Testis (tissue), 3 donors: ENCODE measurements around the gene SARM1. TPM values are rescaled to one million over a fixed set of nuclear protein-coding genes. Genes with fewer than 3 reads are reported as not detected.
A peak's percentile ranks its signal among the peaks of the same experiment; 100 is the strongest.

Source experiments
- DNase-seq: peaks from one replicate; pipeline ENCODE4 v3.0.0-alpha.2; 2019
- H3K27ac ChIP-seq, 2 donors: fragments of 200-600 bp; sonication (generic); one replicate each; pipeline ENCODE4 v1.5.1; 2019
- H3K27me3 ChIP-seq: fragments of 200-600 bp; sonication (generic); one replicate; pipeline ENCODE4 v1.5.1; 2019
- H3K36me3 ChIP-seq: fragments of 200-600 bp; sonication (generic); one replicate; pipeline ENCODE4 v1.5.1; 2017; ENCODE audit warnings: low read depth; ENCODE audit errors: missing control alignments
- H3K4me1 ChIP-seq: fragments of 200-600 bp; sonication (generic); one replicate; pipeline ENCODE4 v1.5.1; 2019
- H3K4me3 ChIP-seq, 2 donors: fragments of 200-600 bp; sonication (generic); one replicate each; pipeline ENCODE4 v1.5.1; 2017 to 2019
- H3K9me3 ChIP-seq: fragments of 200-600 bp; sonication (generic); one replicate; pipeline ENCODE4 v1.5.1; 2017
- POLR2A ChIP-seq: fragments of 450-650 bp; IDR thresholded peaks from one replicate; pipeline ENCODE4 v1.6.1; 2017; ENCODE audit warnings: antibody characterized with exemption, mild to moderate bottlenecking, moderate library complexity
- WGBS, 2 donors: methylation state at CpG; one replicate each; pipeline ENCODE4 v1.1.5; 2018; 5-methylcytosine and 5-hydroxymethylcytosine counted together
- intact Hi-C: fragments of 100-400 bp; cut with DNase I; formaldehyde crosslinking; loops from one replicate; pipeline ENCODE4 v1.15.1; 2023; ENCODE audit warnings: low total_unique reads
- polyA plus RNA-seq: library from polyadenylated mRNA; stranded (reverse); fragments of 350-450 nt; fragmentation: Illumina TruSeq; extraction: RNeasy Lipid Tissue Mini Kit (QIAGEN cat#74804); gene quantifications from one replicate; pipeline ENCODE4 v1.2.3, GENCODE V29; 2014; ENCODE audit warnings: low read depth, low replicate concordance; ENCODE audit not compliant: insufficient read depth
- total RNA-seq, 2 donors: library from RNA; depleted of rRNA; stranded (reverse); fragments of >200 nt; gene quantifications; one replicate each; pipeline ENCODE4 v1.2.3, GENCODE V29; 2016
- TF ChIP-seq, protein P1 (sequence below), 3 experiments: fragments of 450-650 bp in 2 of 3; fragments of 200-600 bp in 1 of 3; sonication (generic) in 1 of 3; IDR thresholded peaks; one replicate each; pipeline ENCODE4 v1.5.1; 2016 to 2019; ENCODE audit warnings: antibody characterized with exemption in 3 of 3, mild to moderate bottlenecking in 2 of 3, moderate library complexity in 1 of 3

SARM1 gene
- total and polyA plus RNA-seq, 3 donors from 2014 or later, result 6.6 to 19.9 (median 18.6) TPM

DNA sequence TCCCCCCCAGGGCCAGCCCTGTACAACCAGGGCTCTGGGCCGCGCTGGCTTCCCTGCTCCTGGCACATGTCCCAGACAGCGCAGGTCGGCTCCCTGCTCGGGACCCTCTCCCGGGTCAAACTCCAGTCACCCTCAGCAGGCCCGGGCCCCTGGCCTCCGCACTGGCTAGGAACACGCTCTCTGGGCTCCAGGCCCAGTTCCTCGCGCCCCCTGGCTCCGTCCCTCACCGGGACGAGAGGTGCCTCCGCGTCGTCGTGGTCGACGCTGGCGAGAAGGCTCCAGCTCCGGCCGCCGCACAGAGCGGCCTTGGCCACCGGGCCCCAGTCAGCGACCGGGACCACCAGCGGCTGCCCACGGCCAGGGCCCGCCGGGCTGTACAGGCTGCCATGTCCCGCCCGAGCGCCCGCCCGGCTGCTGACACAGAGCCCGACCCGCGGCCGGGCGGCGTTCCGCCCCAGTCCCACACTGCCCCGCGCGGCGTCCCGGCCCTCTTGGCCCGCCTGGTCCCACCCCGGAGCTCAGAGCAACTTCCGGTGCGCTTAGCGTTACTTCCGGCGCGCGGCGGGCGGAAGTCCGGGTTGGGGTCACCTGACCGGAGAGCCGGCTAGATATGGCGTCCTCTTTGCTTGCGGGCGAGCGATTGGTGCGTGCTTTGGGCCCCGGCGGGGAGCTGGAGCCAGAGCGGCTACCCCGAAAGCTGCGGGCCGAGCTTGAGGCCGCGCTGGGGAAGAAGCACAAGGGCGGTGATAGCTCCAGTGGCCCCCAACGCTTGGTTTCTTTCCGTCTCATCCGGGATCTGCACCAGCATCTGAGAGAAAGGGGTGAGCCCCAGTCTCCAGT, 14.2 kb upstream of the SARM1 start, which contains the start of gene POLDIP2:
POLDIP2 (minus strand) TSS at position 467 of the 840 bp plus-strand sequence; CDS start at position 388, 79 bp downstream.
- WGBS, 2 donors, result 0% methylated on average over 15 to 56 of the region's 80 CpGs
- H3K36me3 ChIP-seq, result no peaks in the 10 kb centered on the region
- no peaks in the 10 kb centered on the region for H3K9me3 ChIP-seq
- H3K4me1 ChIP-seq, result peaks cover 14% of the 10 kb centered on the region
- H3K27ac ChIP-seq, result peak within 1 kb of the TSS; percentile 81 to 86
- intact Hi-C loops, result no loop called here
- no peaks in the 10 kb centered on the region for H3K27me3 ChIP-seq
- DNase-seq, result peak; percentile 94
- peak within 1 kb of the TSS; percentile 100 for H3K4me3 ChIP-seq
- TF ChIP-seq, protein P1, sequence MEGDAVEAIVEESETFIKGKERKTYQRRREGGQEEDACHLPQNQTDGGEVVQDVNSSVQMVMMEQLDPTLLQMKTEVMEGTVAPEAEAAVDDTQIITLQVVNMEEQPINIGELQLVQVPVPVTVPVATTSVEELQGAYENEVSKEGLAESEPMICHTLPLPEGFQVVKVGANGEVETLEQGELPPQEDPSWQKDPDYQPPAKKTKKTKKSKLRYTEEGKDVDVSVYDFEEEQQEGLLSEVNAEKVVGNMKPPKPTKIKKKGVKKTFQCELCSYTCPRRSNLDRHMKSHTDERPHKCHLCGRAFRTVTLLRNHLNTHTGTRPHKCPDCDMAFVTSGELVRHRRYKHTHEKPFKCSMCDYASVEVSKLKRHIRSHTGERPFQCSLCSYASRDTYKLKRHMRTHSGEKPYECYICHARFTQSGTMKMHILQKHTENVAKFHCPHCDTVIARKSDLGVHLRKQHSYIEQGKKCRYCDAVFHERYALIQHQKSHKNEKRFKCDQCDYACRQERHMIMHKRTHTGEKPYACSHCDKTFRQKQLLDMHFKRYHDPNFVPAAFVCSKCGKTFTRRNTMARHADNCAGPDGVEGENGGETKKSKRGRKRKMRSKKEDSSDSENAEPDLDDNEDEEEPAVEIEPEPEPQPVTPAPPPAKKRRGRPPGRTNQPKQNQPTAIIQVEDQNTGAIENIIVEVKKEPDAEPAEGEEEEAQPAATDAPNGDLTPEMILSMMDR (IDR thresholded peaks at IDR 0.05), result no peak
- TF ChIP-seq POLR2A, result peak; percentile 8

DNA sequence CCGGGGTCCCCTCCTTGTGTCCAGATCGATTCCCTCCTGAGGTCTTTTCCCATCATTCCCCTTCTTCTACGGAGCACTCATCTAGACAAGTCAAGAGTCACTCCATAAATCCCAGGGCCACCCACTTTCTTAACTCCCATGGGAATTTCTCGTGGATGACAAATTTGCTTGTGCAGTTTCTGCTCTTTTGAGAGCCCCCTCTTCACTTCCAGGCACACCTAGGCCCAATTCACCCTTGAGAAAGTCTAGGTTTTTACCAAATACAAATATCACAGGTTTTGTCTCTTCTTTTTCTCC, 13.6 kb upstream of the SARM1 start:
- intact Hi-C loops, result no loop called here

DNA sequence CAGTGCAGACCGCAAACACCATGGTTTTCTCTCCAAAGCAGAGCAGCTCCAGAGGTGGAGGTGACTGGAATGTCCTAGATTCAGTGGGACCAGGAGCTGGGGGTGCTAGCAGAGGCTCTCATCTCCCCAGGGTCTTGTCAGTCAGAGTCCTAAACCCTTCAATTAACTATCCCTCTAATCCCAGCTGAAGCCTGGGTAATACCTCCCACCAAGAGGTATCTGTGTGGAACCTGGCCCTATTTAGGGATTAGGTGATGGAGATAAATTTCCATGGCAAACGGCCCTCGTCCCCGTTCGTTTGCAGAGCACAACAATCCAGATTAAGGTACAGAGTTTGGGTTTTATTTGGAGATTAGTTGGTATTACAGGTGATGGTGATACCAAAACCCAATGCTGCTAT, 8.3 kb upstream of the SARM1 start:
- intact Hi-C loops, result no loop called here
- WGBS, 2 donors, result 73 to 87% methylated on average over 5 of the region's 5 CpGs
- TF ChIP-seq POLR2A, result no peak
- TF ChIP-seq, protein P1 (IDR thresholded peaks at IDR 0.05), result no peak
- H3K27me3 ChIP-seq, result no peaks in the 10 kb centered on the region
- no peak overlapping the region for H3K27ac ChIP-seq
- H3K36me3 ChIP-seq, result no peaks in the 10 kb centered on the region
- DNase-seq, result no peak
- no peaks in the 10 kb centered on the region for H3K9me3 ChIP-seq
- H3K4me1 ChIP-seq, result peaks cover 6% of the 10 kb centered on the region
- H3K4me3 ChIP-seq, result no peak overlapping the region

More for the DNA sequence above, 13.6 kb upstream of the SARM1 start:
- 2 to 4% methylated on average over 4 of the region's 4 CpGs for WGBS, 2 donors
- TF ChIP-seq POLR2A, result no peak
- TF ChIP-seq, protein P1 (IDR thresholded peaks at IDR 0.05), result no peak
- DNase-seq, result no peak
- H3K27ac ChIP-seq, result peak overlapping the region; percentile 81 to 86
- H3K36me3 ChIP-seq, result no peaks in the 10 kb centered on the region
- H3K27me3 ChIP-seq, result no peaks in the 10 kb centered on the region
- H3K4me1 ChIP-seq, result peaks cover 14% of the 10 kb centered on the region
- peak overlapping the region; percentile 100 for H3K4me3 ChIP-seq
- H3K9me3 ChIP-seq, result no peaks in the 10 kb centered on the region

DNA sequence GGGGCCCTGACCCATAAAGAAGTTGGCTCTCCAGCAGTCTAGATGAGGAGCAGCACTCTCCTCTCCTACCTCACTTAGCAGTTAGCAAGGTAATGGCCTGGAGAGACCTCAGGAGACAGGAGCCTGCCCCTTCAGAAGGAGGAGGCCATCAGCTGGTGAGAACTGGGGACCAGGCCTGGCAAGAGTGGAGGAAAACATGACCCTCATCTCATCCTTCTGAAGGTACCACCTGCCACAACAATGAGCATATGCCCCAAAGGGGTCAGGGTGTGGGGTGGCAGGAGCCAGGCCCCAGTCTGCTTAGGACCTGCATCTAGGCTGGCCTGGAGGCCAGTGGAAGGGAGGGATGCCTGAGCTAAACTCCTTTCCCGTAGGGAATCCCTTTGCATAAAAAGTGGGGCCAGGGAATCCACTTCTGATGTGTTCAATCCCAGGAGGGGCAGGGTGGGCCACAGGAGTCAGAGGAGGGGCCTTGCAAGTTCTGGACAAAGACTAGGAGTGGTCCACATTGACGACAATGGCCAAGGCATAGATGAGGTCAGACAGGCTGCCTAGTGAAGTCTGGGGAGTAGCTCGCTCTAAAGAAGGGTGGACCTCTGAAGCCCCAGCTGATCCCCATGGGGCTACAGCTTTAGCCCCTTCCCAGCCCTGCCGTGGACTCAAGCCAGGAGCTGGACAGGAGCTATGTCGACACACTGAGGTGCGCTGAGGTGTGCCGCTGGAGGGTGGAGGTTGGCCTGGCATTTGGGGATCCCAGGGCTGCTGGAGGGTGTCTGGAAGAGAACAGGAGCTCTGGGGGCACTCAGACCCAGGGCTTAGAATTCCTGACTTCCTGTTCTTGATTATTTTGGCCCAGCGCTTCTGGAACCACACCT, 7.5 kb upstream of the SARM1 start:
- TF ChIP-seq, protein P1 (IDR thresholded peaks at IDR 0.05), result no peak
- TF ChIP-seq POLR2A, result no peak

More for the DNA sequence above, 7.5 kb upstream of the SARM1 start:
- Histone ChIP-seq H3K4me1 (no peaks in the 10 kb centered on the region), H3K36me3 (no peaks in the 10 kb centered on the region), H3K27ac (no peak overlapping the region), H3K4me3 (no peak overlapping the region), H3K9me3 (no peaks in the 10 kb centered on the region), H3K27me3 (no peaks in the 10 kb centered on the region)
- no peak for DNase-seq
- whole genome bisulfite sequencing, 2 donors, result 81 to 94% methylated on average over 7 to 8 of the region's 8 CpGs
- intact Hi-C loops, result no loop called here
